ENCODE data around the gene SCN7A. TPM values are rescaled to one million over a fixed set of nuclear protein-coding genes. Genes with fewer than 3 reads are reported as not detected.

SCN7A gene
- total RNA-seq, 1 experiment from 2014 or later, result not detected

DNA sequence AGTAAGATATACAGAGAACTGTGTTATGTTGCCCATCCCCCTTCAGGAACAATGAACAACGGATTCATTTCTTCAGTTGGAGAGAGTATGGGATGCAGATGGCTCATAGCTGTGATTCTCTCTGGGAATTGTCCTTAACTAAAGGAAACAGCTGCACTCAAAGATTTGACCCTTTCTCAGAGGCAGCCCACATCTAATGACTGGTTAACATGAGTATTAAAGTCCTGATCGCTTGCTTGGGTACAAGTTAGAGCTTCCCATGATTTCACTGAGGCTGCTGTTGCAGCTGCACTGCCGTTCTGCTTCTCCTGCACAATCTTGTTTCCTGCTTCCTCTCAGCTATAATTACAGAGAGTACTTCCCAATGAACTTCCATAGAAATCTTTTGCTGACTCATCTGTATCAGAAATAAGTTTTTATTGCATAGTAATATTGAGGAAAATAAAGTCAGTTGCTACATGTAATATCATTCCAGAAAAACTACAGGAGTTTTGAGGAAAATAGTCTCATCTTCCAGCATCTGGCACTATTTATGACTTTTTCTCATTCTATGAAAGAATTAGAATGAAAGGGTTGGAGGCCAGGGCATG, 105.5 kb downstream of the SCN7A start:
- DNase-seq (ENCODE audit: unreplicated experiment), result no peak
- intact Hi-C loops (cut with micrococcal nuclease), result no loop called here
- no peaks in the 10 kb centered on the region for H3K9me3 Mint-ChIP-seq (ENCODE audit: unreplicated experiment)
- ChIA-PET CTCF (interaction anchor here (0.6 to 2.1 kb wide), 2 partner anchors 13 to 29 kb away, joined by 4 to 11 read pairs; partner anchors contain the start of gene SCN9A), POLR2A (no interaction called here)
- H3K4me3 Mint-ChIP-seq (ENCODE audit: unreplicated experiment), result no peak overlapping the region
- H3K27ac Mint-ChIP-seq (ENCODE audit: low read depth, unreplicated experiment), result no peak overlapping the region
- no peak for TF ChIP-seq CTCF (IDR thresholded peaks at IDR 0.05; ENCODE audit: unreplicated experiment)
- no TSS peak for BruUV-seq (replicated peaks)
- no peaks in the 10 kb centered on the region for H3K36me3 Mint-ChIP-seq (ENCODE audit: insufficient read depth, unreplicated experiment)
- H3K4me1 Mint-ChIP-seq (ENCODE audit: insufficient read depth, unreplicated experiment), result peaks cover 6% of the 10 kb centered on the region
- H3K27me3 Mint-ChIP-seq (ENCODE audit: insufficient read depth, unreplicated experiment), result peaks cover 26% of the 10 kb centered on the region

- no peak for DNase-seq (ENCODE audit: unreplicated experiment)
- Mint-ChIP-seq H3K36me3 (ENCODE audit: insufficient read depth, unreplicated experiment) (no peaks in the 10 kb centered on the region), H3K27ac (ENCODE audit: low read depth, unreplicated experiment) (no peak overlapping the region), H3K4me3 (ENCODE audit: unreplicated experiment) (no peak overlapping the region), H3K27me3 (ENCODE audit: insufficient read depth, unreplicated experiment) (peaks cover 38% of the 10 kb centered on the region), H3K4me1 (ENCODE audit: insufficient read depth, unreplicated experiment) (peaks cover 6% of the 10 kb centered on the region), H3K9me3 (ENCODE audit: unreplicated experiment) (no peaks in the 10 kb centered on the region)
- no TSS peak for BruUV-seq (replicated peaks)
- ChIA-PET CTCF (interaction anchor here (0.5 to 4.2 kb wide), 34 partner anchors 8 to 1918 kb away, joined by 3 to 34 read pairs (median 4); partner anchors contain the start of gene SCN9A), POLR2A (no interaction called here)
- intact Hi-C loops (cut with micrococcal nuclease), result loop anchor here (2.0 kb wide), 1 partner anchor 33 kb away; no protein-coding TSS in a partner anchor
- no peak for TF ChIP-seq CTCF (IDR thresholded peaks at IDR 0.05; ENCODE audit: unreplicated experiment)
Measured at GRCh38 chr2:166385313-166385712, 108.7 kb downstream of the SCN7A start.

- no TSS peak for BruUV-seq (replicated peaks)
- Mint-ChIP-seq H3K9me3 (ENCODE audit: unreplicated experiment) (no peaks in the 10 kb centered on the region), H3K27me3 (ENCODE audit: insufficient read depth, unreplicated experiment) (peaks cover 43% of the 10 kb centered on the region), H3K36me3 (ENCODE audit: insufficient read depth, unreplicated experiment) (no peaks in the 10 kb centered on the region), H3K27ac (ENCODE audit: low read depth, unreplicated experiment) (no peak overlapping the region), H3K4me1 (ENCODE audit: insufficient read depth, unreplicated experiment) (peaks cover 6% of the 10 kb centered on the region), H3K4me3 (ENCODE audit: unreplicated experiment) (no peak overlapping the region)
- ChIA-PET CTCF (interaction anchor here (0.6 to 4.2 kb wide), 29 partner anchors 8 to 1917 kb away, joined by 3 to 34 read pairs (median 4); partner anchors contain the start of gene SCN9A), POLR2A (no interaction called here)
- TF ChIP-seq CTCF (IDR thresholded peaks at IDR 0.05; ENCODE audit: unreplicated experiment), result peak; percentile 50
- DNase-seq (ENCODE audit: unreplicated experiment), result peak; percentile 45
- intact Hi-C loops (cut with micrococcal nuclease), result loop anchor here (1.0 to 2.0 kb wide), 2 partner anchors 23 to 34 kb away; no protein-coding TSS in a partner anchor
Measured at GRCh38 chr2:166384774-166385173, 109.3 kb downstream of the SCN7A start.

- DNase-seq (ENCODE audit: unreplicated experiment), result no peak
- Mint-ChIP-seq H3K4me3 (ENCODE audit: unreplicated experiment) (no peak overlapping the region), H3K36me3 (ENCODE audit: insufficient read depth, unreplicated experiment) (no peaks in the 10 kb centered on the region), H3K9me3 (ENCODE audit: unreplicated experiment) (no peaks in the 10 kb centered on the region), H3K27me3 (ENCODE audit: insufficient read depth, unreplicated experiment) (peaks cover 59% of the 10 kb centered on the region), H3K4me1 (ENCODE audit: insufficient read depth, unreplicated experiment) (peaks cover 6% of the 10 kb centered on the region), H3K27ac (ENCODE audit: low read depth, unreplicated experiment) (no peak overlapping the region)
- intact Hi-C loops (cut with micrococcal nuclease), result no loop called here
- no peak for TF ChIP-seq CTCF (IDR thresholded peaks at IDR 0.05; ENCODE audit: unreplicated experiment)
- CTCF ChIA-PET, result interaction anchor here (0.6 to 3.5 kb wide), 6 partner anchors 13 to 1753 kb away, joined by 3 to 17 read pairs (median 4); no protein-coding TSS in a partner anchor
- BruUV-seq (replicated peaks), result no TSS peak
- POLR2A ChIA-PET, result no interaction called here
Measured at GRCh38 chr2:166382448-166382847, 111.6 kb downstream of the SCN7A start.
